H1 (cell line): ENCODE results near the gene P2RY11. TPM values are rescaled to one million over a fixed set of nuclear protein-coding genes. Genes with fewer than 3 reads are reported as not detected.

Experiments
- CTCF ChIA-PET: fragments of 300-600 bp; sonication (Branson Sonifier 250); formaldehyde crosslinking; loops from one replicate; lab custom pipeline; 2021; ENCODE audit not compliant: partially characterized antibody; lab: Charles Lee
- POLR2A ChIA-PET: fragments of 300-600 bp; sonication (Branson Sonifier 250); formaldehyde crosslinking; loops from one replicate; lab custom pipeline; 2021; ENCODE audit warnings: inconsistent platforms; ENCODE audit not compliant: partially characterized antibody; lab: Charles Lee
- DNase-seq, 2 experiments: peaks; one replicate each; pipeline versions ENCODE4 v3.0.0 to v3.0.0-alpha.2; 2010 to 2022; ENCODE audit warnings: low spot score in 2 of 2, low read depth in 1 of 2, mixed read lengths in 1 of 2
- FAIRE-seq: peaks from 2 replicates; lab custom pipeline; 2011; peaks lifted over from hg19 to GRCh38; lab: Jason Lieb, UNC
- H2AFZ ChIP-seq: 2 replicates; pipeline ENCODE4 v1.8.1; 2012; ENCODE audit warnings: low read length, inconsistent platforms
- H2AK5ac ChIP-seq: 2 replicates; pipeline ENCODE4 v1.6.1; 2013; ENCODE audit warnings: low read depth, low read length
- H2BK120ac ChIP-seq: replicated peaks from 2 replicates; pipeline ENCODE3; 2013; ENCODE audit warnings: low read depth, low read length, inconsistent platforms
- H2BK12ac ChIP-seq: 2 replicates; pipeline ENCODE4 v1.6.1; 2013; ENCODE audit warnings: low read depth, low read length
- H2BK15ac ChIP-seq: 2 replicates; pipeline ENCODE4 v1.6.1; 2013; ENCODE audit warnings: low read length
- H2BK20ac ChIP-seq: 2 replicates; pipeline ENCODE4 v1.6.1; 2013; ENCODE audit warnings: low read length
- H2BK5ac ChIP-seq: 2 replicates; pipeline ENCODE4 v1.6.1; 2013; ENCODE audit warnings: low read depth, low read length
- H3K14ac ChIP-seq: 2 replicates; pipeline ENCODE4 v1.6.1; 2013; ENCODE audit warnings: inconsistent platforms; ENCODE audit not compliant: insufficient read length
- H3K18ac ChIP-seq: 2 replicates; pipeline ENCODE4 v1.6.1; 2013; ENCODE audit warnings: low read length; ENCODE audit errors: extremely low read depth
- H3K23ac ChIP-seq: 2 replicates; pipeline ENCODE4 v1.6.1; 2013; ENCODE audit warnings: inconsistent platforms; ENCODE audit not compliant: insufficient read length
- H3K23me2 ChIP-seq: 2 replicates; pipeline ENCODE4 v1.6.1; 2013; ENCODE audit warnings: low read depth, low read length
- H3K27ac ChIP-seq: 2 replicates; pipeline ENCODE4 v1.6.1; 2011; ENCODE audit warnings: low read depth, low read length, inconsistent platforms
- H3K27me3 ChIP-seq, 4 experiments: replicated peaks in 1 of 4; 1 replicate in 1 of 4; 2 replicates in 3 of 4; pipeline versions ENCODE4 v1.6.1 to v1.8.1; 2011 to 2013; ENCODE audit warnings: low read length in 3 of 4, mild to moderate bottlenecking in 3 of 4, inconsistent platforms in 2 of 4, mixed read lengths in 2 of 4, moderate library complexity in 1 of 4; ENCODE audit not compliant: control insufficient read depth in 3 of 4, insufficient read depth in 3 of 4; ENCODE audit errors: extremely low read depth in 1 of 4
- H3K36me3 ChIP-seq, 4 experiments: 2 replicates each; pipeline versions ENCODE4 v1.6.1 to v1.8.1; 2011 to 2013; ENCODE audit warnings: mild to moderate bottlenecking in 4 of 4, low read length in 3 of 4, moderate library complexity in 2 of 4, control low read depth in 1 of 4, inconsistent platforms in 1 of 4; ENCODE audit not compliant: insufficient read depth in 4 of 4, control insufficient read depth in 2 of 4
- H3K4ac ChIP-seq: replicated peaks from 2 replicates; pipeline ENCODE3; 2013; ENCODE audit warnings: low read length, low read depth, mixed read lengths, inconsistent platforms; ENCODE audit not compliant: insufficient read length
- H3K4me1 ChIP-seq, 4 experiments: replicated peaks in 1 of 4; 1 replicate in 1 of 4; 2 replicates in 3 of 4; pipeline versions ENCODE4 v1.6.1 to v1.8.1; 2011 to 2013; ENCODE audit warnings: low read length in 3 of 4, inconsistent platforms in 2 of 4, mixed read lengths in 1 of 4; ENCODE audit not compliant: insufficient read depth in 4 of 4, control insufficient read depth in 3 of 4
- H3K4me2 ChIP-seq, 2 experiments: 2 replicates each; pipeline versions ENCODE4 v1.6.1 to v1.8.1; 2011 to 2013; ENCODE audit warnings: low read depth in 2 of 2, low read length in 2 of 2, control low read depth in 1 of 2, inconsistent platforms in 1 of 2, mild to moderate bottlenecking in 1 of 2; ENCODE audit not compliant: insufficient read depth in 1 of 2
- H3K4me3 ChIP-seq, 4 experiments: fragments of 200-600, 300-600 bp in 1 of 4; sonication (generic), shearing (Covaris generic), sonication (Bioruptor Twin) in 1 of 4; 2 replicates each; pipeline versions ENCODE4 v1.5.1 to v1.8.1; 2011 to 2016; ENCODE audit warnings: low read length in 4 of 4, low read depth in 3 of 4, control low read depth in 2 of 4, inconsistent platforms in 2 of 4, mild to moderate bottlenecking in 2 of 4, mixed read lengths in 1 of 4, moderate library complexity in 1 of 4; ENCODE audit not compliant: insufficient read depth in 2 of 4; ENCODE audit errors: extremely low read depth in 1 of 4
- H3K56ac ChIP-seq: replicated peaks from 2 replicates; pipeline ENCODE3; 2013; ENCODE audit warnings: low read depth, mild to moderate bottlenecking, mixed read lengths, low read length, inconsistent platforms; ENCODE audit not compliant: insufficient read length
- H3K79me1 ChIP-seq: 2 replicates; pipeline ENCODE4 v1.6.1; 2013; ENCODE audit warnings: low read depth, low read length, control low read depth
- H3K79me2 ChIP-seq, 2 experiments: 2 replicates each; pipeline versions ENCODE4 v1.6.1 to v1.8.1; 2012 to 2013; ENCODE audit warnings: low read length in 2 of 2, mild to moderate bottlenecking in 2 of 2, inconsistent platforms in 1 of 2; ENCODE audit not compliant: insufficient read depth in 2 of 2, control insufficient read depth in 1 of 2
- H3K9ac ChIP-seq, 4 experiments: replicated peaks in 1 of 4; 1 replicate in 1 of 4; 2 replicates in 3 of 4; pipeline versions ENCODE4 v1.6.1 to v1.8.1; 2011 to 2013; ENCODE audit warnings: low read depth in 3 of 4, low read length in 3 of 4, control low read depth in 2 of 4, mild to moderate bottlenecking in 2 of 4, moderate library complexity in 2 of 4, inconsistent platforms in 1 of 4; ENCODE audit errors: extremely low read depth in 1 of 4
- H3K9me3 ChIP-seq, 2 experiments: 2 replicates each; pipeline versions ENCODE4 v1.6.1 to v1.8.1; 2012 to 2013; ENCODE audit warnings: mild to moderate bottlenecking in 2 of 2, moderate library complexity in 2 of 2, control low read depth in 1 of 2, inconsistent platforms in 1 of 2, low read depth in 1 of 2, low read length in 1 of 2, mixed read lengths in 1 of 2; ENCODE audit not compliant: insufficient read depth in 2 of 2
- H4K20me1 ChIP-seq, 2 experiments: replicated peaks in 1 of 2; 2 replicates each; pipeline versions ENCODE3 to v1.8.1; 2011 to 2013; ENCODE audit warnings: inconsistent platforms in 2 of 2, low read length in 2 of 2, mild to moderate bottlenecking in 1 of 2; ENCODE audit not compliant: insufficient read depth in 2 of 2, control insufficient read depth in 1 of 2
- H4K5ac ChIP-seq: 2 replicates; pipeline ENCODE4 v1.6.1; 2013; ENCODE audit warnings: low read length, low read depth, mixed read lengths, inconsistent platforms; ENCODE audit not compliant: insufficient read length
- H4K8ac ChIP-seq: 2 replicates; pipeline ENCODE4 v1.8.0; 2013; ENCODE audit warnings: mild to moderate bottlenecking, moderate library complexity, low read length, inconsistent platforms; ENCODE audit not compliant: insufficient read depth; ENCODE audit errors: extremely low read depth
- H4K91ac ChIP-seq: replicated peaks from 2 replicates; pipeline ENCODE3; 2013; ENCODE audit warnings: low read length, mixed read lengths, inconsistent platforms; ENCODE audit not compliant: insufficient read length
- ASH2L ChIP-seq: fragments of 200-600, 300-600 bp; sonication (generic); IDR thresholded peaks from one replicate; pipeline ENCODE4 v1.7.1; 2017; ENCODE audit warnings: low read length
- CREB1 ChIP-seq: IDR thresholded peaks from 2 replicates; pipeline ENCODE4 v1.6.1; 2012; ENCODE audit warnings: inconsistent platforms
- FOSL1 ChIP-seq: IDR thresholded peaks from 2 replicates; pipeline ENCODE4 v1.6.1; 2011; ENCODE audit warnings: mild to moderate bottlenecking, low read depth, low read length, moderate library complexity; ENCODE audit not compliant: insufficient read depth
- GABPA ChIP-seq: IDR thresholded peaks from 2 replicates; pipeline ENCODE4 v1.6.1; 2011; ENCODE audit warnings: mild to moderate bottlenecking, low read length, moderate library complexity, borderline replicate concordance; ENCODE audit not compliant: insufficient read depth
- GTF2F1 ChIP-seq: IDR thresholded peaks from 2 replicates; pipeline ENCODE4 v1.6.1; 2012; ENCODE audit warnings: low read depth, low read length, improper control_type of control experiment, borderline replicate concordance
- KDM4A ChIP-seq: IDR thresholded peaks from one replicate; pipeline ENCODE4 v1.7.1; 2012; ENCODE audit warnings: low read depth, mild to moderate bottlenecking, moderate library complexity, low read length, inconsistent platforms; ENCODE audit not compliant: severe bottlenecking
- RNF2 ChIP-seq: fragments of 200-900, 300-1000 bp; sonication (generic); IDR thresholded peaks from 2 replicates; pipeline ENCODE4 v1.7.1; 2016; ENCODE audit warnings: borderline replicate concordance, low read depth, mild to moderate bottlenecking, antibody characterized with exemption, low read length; ENCODE audit not compliant: poor library complexity, severe bottlenecking; ENCODE audit errors: missing control alignments
- TAF7 ChIP-seq: optimal IDR thresholded peaks from 2 replicates; pipeline ENCODE3; 2011; ENCODE audit warnings: low read depth, mild to moderate bottlenecking, inconsistent platforms, low read length, moderate library complexity, borderline replicate concordance
- TEAD4 ChIP-seq: IDR thresholded peaks from 2 replicates; pipeline ENCODE4 v1.6.1; 2012; ENCODE audit warnings: low read depth, low read length, inconsistent platforms, mixed read lengths
- WGBS, 2 experiments: shearing (Covaris generic) in 1 of 2; methylation state at CpG; one replicate each; pipeline versions ENCODE4 v1.1.6 to v1.1.7; 2013 to 2015; ENCODE audit warnings: low lambda C conversion rate in 2 of 2, mixed read lengths in 2 of 2, inconsistent platforms in 1 of 2, low coverage in 1 of 2, missing lambda C conversion rate in 1 of 2; ENCODE audit not compliant: insufficient replicate concordance in 2 of 2, insufficient coverage in 1 of 2, insufficient read length in 1 of 2; ENCODE audit errors: extremely low coverage in 1 of 2, missing lambda C conversion rate in 1 of 2; 5-methylcytosine and 5-hydroxymethylcytosine counted together
- polyA plus RNA-seq, 7 experiments: library from polyadenylated mRNA; depleted of rRNA in 3 of 7; stranded (reverse) in 5 of 7; unstranded in 2 of 7; fragments of >200 nt in 5 of 7; fragments of 200-250 nt in 2 of 7; gene quantifications; 1 replicate in 5 of 7; 2 replicates in 1 of 7; 4 replicates in 1 of 7; pipeline versions ENCODE4 v1.2.1 to v1.2.3, GENCODE V29; 2011 to 2013; ENCODE audit warnings: missing spikeins in 2 of 7, mixed read lengths in 2 of 7
- total RNA-seq: library from RNA; stranded (reverse); fragmentation: NEBNext Ultra II Directional; extraction: Animal tissue kit (Norgen Biotek cat#: 25700); gene quantifications from 2 replicates; pipeline ENCODE4 v1.2.1, GENCODE V29; 2021

The P2RY11 gene
- total and polyA plus RNA-seq, 2 of the 8 experiments (the other 6 are each of a cell fraction or from before 2014, with no cell fraction given), result 9.2 to 18.0 TPM

DNA sequence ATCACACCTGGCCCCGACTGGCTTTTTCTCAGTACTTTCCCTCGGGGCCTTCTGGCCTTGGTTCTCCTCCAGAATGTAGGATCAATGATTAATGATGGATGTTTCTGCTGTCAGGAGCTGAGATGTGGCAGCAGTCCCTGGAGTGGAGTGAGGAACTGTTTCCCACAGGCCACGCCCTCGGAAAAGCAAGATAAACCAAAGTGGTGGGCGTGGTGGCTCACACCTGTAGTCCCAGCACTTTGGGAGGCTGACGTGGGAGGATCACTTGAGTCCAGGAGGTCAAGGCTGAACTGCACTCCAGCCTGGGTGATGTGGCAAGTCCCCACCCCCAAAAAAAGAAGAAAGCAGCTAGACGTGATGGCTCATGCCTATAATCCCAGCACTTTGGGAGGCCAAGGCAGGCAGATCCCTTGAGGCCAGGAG lies 32.5 kb upstream of the P2RY11 start:
- no peak overlapping the region for H3K14ac ChIP-seq
- no peaks in the 10 kb centered on the region for H3K36me3 ChIP-seq
- H2BK5ac ChIP-seq, result no peak overlapping the region
- ChIA-PET CTCF (interaction anchor here (0.6 to 1.0 kb wide), 3 partner anchors 20 to 40 kb away, joined by 3 read pairs; no protein-coding TSS in a partner anchor), POLR2A (interaction anchor here (1.0 to 1.1 kb wide), 4 partner anchors 27 to 229 kb away, joined by 3 read pairs; partner anchors contain the start of gene PPAN)
- no peak overlapping the region for H3K4ac ChIP-seq
- no peak for TF ChIP-seq KDM4A
- TF ChIP-seq TEAD4, result no peak
- TF ChIP-seq GTF2F1, result no peak
- no peak for TF ChIP-seq FOSL1
- TF ChIP-seq ASH2L, result no peak
- no peak for TF ChIP-seq GABPA
- no peak for TF ChIP-seq TAF7
- TF ChIP-seq CREB1, result no peak
- no peak for TF ChIP-seq RNF2
- H3K4me1 ChIP-seq, result no peaks in the 10 kb centered on the region
- no peak overlapping the region for H2AFZ ChIP-seq
- H3K79me1 ChIP-seq, result no peaks in the 10 kb centered on the region
- no peak overlapping the region for H2AK5ac ChIP-seq
- H2BK20ac ChIP-seq, result no peak overlapping the region
- no peak overlapping the region for H2BK120ac ChIP-seq
- H3K27me3 ChIP-seq, result peaks cover 0 to 2% (median 0%) of the 10 kb centered on the region in 4 experiments; a peak in 1 of 7 replicates
- no peak overlapping the region for H3K18ac ChIP-seq
- no peak overlapping the region for H2BK12ac ChIP-seq
- H3K23ac ChIP-seq, result no peak overlapping the region
- no peak overlapping the region for H3K4me3 ChIP-seq
- no peak for FAIRE-seq
- peaks cover 3 to 5% of the 10 kb centered on the region in 2 experiments; a peak in 3 of 4 replicates for H3K9me3 ChIP-seq
- 81% methylated on average over 7 of the region's 7 CpGs; no CpG with 5 or more reads in 1 of the 2 experiments for WGBS, 2 experiments
- no peaks in the 10 kb centered on the region for H3K79me2 ChIP-seq
- no peaks in the 10 kb centered on the region for H4K20me1 ChIP-seq
- no peak overlapping the region for H3K27ac ChIP-seq
- no peak overlapping the region for H3K56ac ChIP-seq
- no peak for DNase-seq
- H3K9ac ChIP-seq, result no peak overlapping the region
- H3K23me2 ChIP-seq, result no peaks in the 10 kb centered on the region
- H4K5ac ChIP-seq, result no peak overlapping the region
- no peak overlapping the region for H2BK15ac ChIP-seq
- no peak overlapping the region for H4K8ac ChIP-seq
- H3K4me2 ChIP-seq, result no peak overlapping the region
- H4K91ac ChIP-seq, result no peak overlapping the region
